AG09309 (cell line): ENCODE results near the gene TGFBR2.

Experiments used
- DNase-seq: peaks from one replicate; pipeline ENCODE4 v3.0.0-alpha.2; 2010; ENCODE audit warnings: low read depth
- H3K4me3 ChIP-seq: 2 replicates; pipeline ENCODE4 v1.5.1; 2011; ENCODE audit warnings: mild to moderate bottlenecking, low read depth, low read length, moderate library complexity; ENCODE audit not compliant: control insufficient read depth
- TF ChIP-seq, protein P1 (sequence below): IDR thresholded peaks from 2 replicates; pipeline ENCODE4 v1.5.1; 2011; ENCODE audit warnings: mild to moderate bottlenecking, low read depth, low read length, inconsistent platforms; ENCODE audit not compliant: insufficient read depth, control insufficient read depth; ENCODE audit errors: missing control alignments

Gene TGFBR2

DNA sequence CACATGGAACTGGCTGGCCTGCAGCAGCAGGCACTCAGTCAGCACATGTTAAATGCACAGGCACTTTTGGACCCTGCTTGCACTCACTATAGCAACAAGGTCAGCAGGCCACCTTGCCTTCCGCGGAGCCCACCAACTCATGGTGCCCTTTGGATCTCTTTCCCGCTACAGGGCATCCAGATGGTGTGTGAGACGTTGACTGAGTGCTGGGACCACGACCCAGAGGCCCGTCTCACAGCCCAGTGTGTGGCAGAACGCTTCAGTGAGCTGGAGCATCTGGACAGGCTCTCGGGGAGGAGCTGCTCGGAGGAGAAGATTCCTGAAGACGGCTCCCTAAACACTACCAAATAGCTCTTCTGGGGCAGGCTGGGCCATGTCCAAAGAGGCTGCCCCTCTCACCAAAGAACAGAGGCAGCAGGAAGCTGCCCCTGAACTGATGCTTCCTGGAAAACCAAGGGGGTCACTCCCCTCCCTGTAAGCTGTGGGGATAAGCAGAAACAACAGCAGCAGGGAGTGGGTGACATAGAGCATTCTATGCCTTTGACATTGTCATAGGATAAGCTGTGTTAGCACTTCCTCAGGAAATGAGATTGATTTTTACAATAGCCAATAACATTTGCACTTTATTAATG lies 85.0 kb downstream of the TGFBR2 start:
- DNase-seq = no peak
- TF ChIP-seq, protein P1, sequence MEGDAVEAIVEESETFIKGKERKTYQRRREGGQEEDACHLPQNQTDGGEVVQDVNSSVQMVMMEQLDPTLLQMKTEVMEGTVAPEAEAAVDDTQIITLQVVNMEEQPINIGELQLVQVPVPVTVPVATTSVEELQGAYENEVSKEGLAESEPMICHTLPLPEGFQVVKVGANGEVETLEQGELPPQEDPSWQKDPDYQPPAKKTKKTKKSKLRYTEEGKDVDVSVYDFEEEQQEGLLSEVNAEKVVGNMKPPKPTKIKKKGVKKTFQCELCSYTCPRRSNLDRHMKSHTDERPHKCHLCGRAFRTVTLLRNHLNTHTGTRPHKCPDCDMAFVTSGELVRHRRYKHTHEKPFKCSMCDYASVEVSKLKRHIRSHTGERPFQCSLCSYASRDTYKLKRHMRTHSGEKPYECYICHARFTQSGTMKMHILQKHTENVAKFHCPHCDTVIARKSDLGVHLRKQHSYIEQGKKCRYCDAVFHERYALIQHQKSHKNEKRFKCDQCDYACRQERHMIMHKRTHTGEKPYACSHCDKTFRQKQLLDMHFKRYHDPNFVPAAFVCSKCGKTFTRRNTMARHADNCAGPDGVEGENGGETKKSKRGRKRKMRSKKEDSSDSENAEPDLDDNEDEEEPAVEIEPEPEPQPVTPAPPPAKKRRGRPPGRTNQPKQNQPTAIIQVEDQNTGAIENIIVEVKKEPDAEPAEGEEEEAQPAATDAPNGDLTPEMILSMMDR = no peak
- H3K4me3 ChIP-seq = no peak overlapping the region

DNA sequence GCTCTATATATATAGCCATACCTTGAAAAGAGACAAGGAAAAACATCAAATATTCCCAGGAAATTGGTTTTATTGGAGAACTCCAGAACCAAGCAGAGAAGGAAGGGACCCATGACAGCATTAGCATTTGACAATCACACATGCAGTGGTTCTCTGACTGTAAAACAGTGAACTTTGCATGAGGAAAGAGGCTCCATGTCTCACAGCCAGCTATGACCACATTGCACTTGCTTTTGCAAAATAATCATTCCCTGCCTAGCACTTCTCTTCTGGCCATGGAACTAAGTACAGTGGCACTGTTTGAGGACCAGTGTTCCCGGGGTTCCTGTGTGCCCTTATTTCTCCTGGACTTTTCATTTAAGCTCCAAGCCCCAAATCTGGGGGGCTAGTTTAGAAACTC lies 85.5 kb downstream of the TGFBR2 start:
- H3K4me3 ChIP-seq = no peak overlapping the region
- no peak for DNase-seq
- TF ChIP-seq, protein P1 = no peak

DNA sequence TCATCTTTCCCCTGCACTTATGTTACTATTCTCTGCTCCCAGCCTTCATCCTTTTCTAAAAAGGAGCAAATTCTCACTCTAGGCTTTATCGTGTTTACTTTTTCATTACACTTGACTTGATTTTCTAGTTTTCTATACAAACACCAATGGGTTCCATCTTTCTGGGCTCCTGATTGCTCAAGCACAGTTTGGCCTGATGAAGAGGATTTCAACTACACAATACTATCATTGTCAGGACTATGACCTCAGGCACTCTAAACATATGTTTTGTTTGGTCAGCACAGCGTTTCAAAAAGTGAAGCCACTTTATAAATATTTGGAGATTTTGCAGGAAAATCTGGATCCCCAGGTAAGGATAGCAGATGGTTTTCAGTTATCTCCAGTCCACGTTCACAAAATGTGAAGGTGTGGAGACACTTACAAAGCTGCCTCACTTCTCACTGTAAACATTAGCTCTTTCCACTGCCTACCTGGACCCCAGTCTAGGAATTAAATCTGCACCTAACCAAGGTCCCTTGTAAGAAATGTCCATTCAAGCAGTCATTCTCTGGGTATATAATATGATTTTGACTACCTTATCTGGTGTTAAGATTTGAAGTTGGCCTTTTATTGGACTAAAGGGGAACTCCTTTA lies 86.2 kb downstream of the TGFBR2 start:
- TF ChIP-seq, protein P1 = no peak
- no peak for DNase-seq
- H3K4me3 ChIP-seq = no peak overlapping the region

- TF ChIP-seq, protein P1 = peak; percentile 76
- H3K4me3 ChIP-seq = no peak overlapping the region
- DNase-seq = peak; percentile 35
Observed at GRCh38 chr3:30693470-30694120, 87.2 kb downstream of the TGFBR2 start.

DNA sequence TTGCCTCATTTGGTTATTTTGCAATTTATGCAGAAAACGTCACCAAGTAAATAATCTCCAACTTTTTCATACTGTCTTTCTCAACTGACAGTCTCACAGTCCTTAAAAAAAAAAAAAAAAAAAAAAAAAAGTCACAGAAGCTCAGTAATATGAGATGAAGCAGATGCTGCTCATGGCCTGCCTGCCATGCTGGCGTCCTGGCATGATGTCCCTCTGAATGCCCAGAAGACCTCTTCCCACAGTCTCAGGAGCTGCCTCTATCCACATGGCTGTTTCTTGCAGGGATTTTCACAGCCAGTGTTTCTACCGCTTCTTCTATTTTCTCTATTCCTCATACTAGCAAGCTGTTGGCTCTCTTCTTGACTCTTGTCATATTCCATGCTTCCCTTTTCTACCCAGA lies 87.7 kb downstream of the TGFBR2 start:
- TF ChIP-seq, protein P1 = no peak
- no peak overlapping the region for H3K4me3 ChIP-seq
- DNase-seq = no peak

GRCh38 chr3:30694668-30695067 lies 88.3 kb downstream of the TGFBR2 start:
- DNase-seq = no peak
- H3K4me3 ChIP-seq = no peak overlapping the region
- TF ChIP-seq, protein P1 = no peak
